ENCODE results near the gene CBARP. TPM values are rescaled to one million over a fixed set of nuclear protein-coding genes. Genes with fewer than 3 reads are reported as not detected.

The CBARP gene
- total RNA-seq, 1 donor from 2014 or later: 1.2 TPM

DNA sequence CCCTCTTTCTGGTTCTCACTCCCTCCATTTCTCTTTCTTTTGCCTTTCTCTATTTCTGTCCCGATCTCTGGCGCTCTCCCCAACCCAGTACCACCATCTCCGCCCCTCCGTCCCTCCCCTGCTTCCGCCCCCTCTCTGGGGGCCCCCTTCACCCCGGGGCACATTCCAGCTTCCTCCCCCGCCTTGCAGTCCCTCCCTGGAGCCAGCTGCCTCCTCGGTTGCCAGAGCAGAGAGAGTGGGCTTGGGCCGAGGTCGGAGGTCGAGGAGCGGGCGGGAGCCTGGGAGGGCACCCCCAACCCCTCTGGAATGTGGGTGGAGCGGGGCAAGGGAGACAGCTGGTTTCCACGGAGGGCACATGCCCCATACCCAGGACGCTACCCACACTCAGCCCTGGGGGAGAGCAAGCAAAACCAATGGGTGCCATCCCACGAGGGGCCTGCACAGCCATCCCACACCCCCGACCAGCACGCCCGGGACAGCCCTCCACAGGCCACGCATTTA is 24.9 kb upstream of the CBARP start:
- Histone ChIP-seq H3F3A (ENCODE audit: low read depth) (peaks cover 65% of the 10 kb centered on the region), H3K36me3 (no peaks in the 10 kb centered on the region), H3K27me3 (peaks cover 7% of the 10 kb centered on the region), H3K4me1 (peaks cover 65% of the 10 kb centered on the region), H3K27ac (no peak overlapping the region), H3K79me2 (ENCODE audit: low read depth) (peaks cover 12% of the 10 kb centered on the region), H3K9ac (no peak overlapping the region), H2AFZ (replicated peaks) (no peak overlapping the region), H3K9me3 (ENCODE audit: low read depth) (no peaks in the 10 kb centered on the region), H3K4me3 (peak overlapping the region; percentile 73), H4K20me1 (ENCODE audit: low read depth) (peaks cover 29% of the 10 kb centered on the region), H3K4me2 (peak overlapping the region; percentile 91)
- Mint-ChIP-seq H3K4me1 (peaks cover 70% of the 10 kb centered on the region), H3K36me3 (peaks cover 1% of the 10 kb centered on the region), H3K27me3 (ENCODE audit: insufficient read depth, low read depth) (peaks cover 13% of the 10 kb centered on the region), H3K4me3 (peak overlapping the region; percentile 43), H3K9me3 (no peaks in the 10 kb centered on the region), H3K27ac (no peak overlapping the region)
- DNase-seq (ENCODE audit: low spot score): peak; percentile 55
- no peak for TF ChIP-seq EZH2 (IDR thresholded peaks at IDR 0.05)
- TF ChIP-seq EZH2phosphoT487 (IDR thresholded peaks at IDR 0.05): no peak
- TF ChIP-seq, protein P1, sequence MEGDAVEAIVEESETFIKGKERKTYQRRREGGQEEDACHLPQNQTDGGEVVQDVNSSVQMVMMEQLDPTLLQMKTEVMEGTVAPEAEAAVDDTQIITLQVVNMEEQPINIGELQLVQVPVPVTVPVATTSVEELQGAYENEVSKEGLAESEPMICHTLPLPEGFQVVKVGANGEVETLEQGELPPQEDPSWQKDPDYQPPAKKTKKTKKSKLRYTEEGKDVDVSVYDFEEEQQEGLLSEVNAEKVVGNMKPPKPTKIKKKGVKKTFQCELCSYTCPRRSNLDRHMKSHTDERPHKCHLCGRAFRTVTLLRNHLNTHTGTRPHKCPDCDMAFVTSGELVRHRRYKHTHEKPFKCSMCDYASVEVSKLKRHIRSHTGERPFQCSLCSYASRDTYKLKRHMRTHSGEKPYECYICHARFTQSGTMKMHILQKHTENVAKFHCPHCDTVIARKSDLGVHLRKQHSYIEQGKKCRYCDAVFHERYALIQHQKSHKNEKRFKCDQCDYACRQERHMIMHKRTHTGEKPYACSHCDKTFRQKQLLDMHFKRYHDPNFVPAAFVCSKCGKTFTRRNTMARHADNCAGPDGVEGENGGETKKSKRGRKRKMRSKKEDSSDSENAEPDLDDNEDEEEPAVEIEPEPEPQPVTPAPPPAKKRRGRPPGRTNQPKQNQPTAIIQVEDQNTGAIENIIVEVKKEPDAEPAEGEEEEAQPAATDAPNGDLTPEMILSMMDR (IDR thresholded peaks at IDR 0.05): no peak

- peaks cover 12% of the 10 kb centered on the region for H3K27me3 Mint-ChIP-seq (ENCODE audit: insufficient read depth, low read depth)
- no peak overlapping the region for H3K27ac ChIP-seq
- peaks cover 58% of the 10 kb centered on the region for H3K4me1 ChIP-seq
- TF ChIP-seq, protein P1 (IDR thresholded peaks at IDR 0.05): peak; percentile 2
- TF ChIP-seq EZH2phosphoT487 (IDR thresholded peaks at IDR 0.05): no peak
- peak overlapping the region; percentile 79 for H3K27ac Mint-ChIP-seq
- no peaks in the 10 kb centered on the region for H3K36me3 ChIP-seq
- H3K9me3 Mint-ChIP-seq: no peaks in the 10 kb centered on the region
- H3K4me1 Mint-ChIP-seq: peaks cover 67% of the 10 kb centered on the region
- H3K36me3 Mint-ChIP-seq: peaks cover 5% of the 10 kb centered on the region
- peaks cover 36% of the 10 kb centered on the region for H4K20me1 ChIP-seq (ENCODE audit: low read depth)
- H3K79me2 ChIP-seq (ENCODE audit: low read depth): peaks cover 18% of the 10 kb centered on the region
- H3K9ac ChIP-seq: no peak overlapping the region
- DNase-seq (ENCODE audit: low spot score): peak; percentile 23
- H3K4me3 ChIP-seq: peak overlapping the region; percentile 73
- H3K4me2 ChIP-seq: peak overlapping the region; percentile 91
- H3K4me3 Mint-ChIP-seq: peak overlapping the region; percentile 88
- H2AFZ ChIP-seq (replicated peaks): no peak overlapping the region
- peaks cover under 1% of the 10 kb centered on the region for H3K27me3 ChIP-seq
- no peaks in the 10 kb centered on the region for H3K9me3 ChIP-seq (ENCODE audit: low read depth)
- peaks cover 71% of the 10 kb centered on the region for H3F3A ChIP-seq (ENCODE audit: low read depth)
Measured at GRCh38 chr19:1261798-1262622, 24.2 kb upstream of the CBARP start.

DNA sequence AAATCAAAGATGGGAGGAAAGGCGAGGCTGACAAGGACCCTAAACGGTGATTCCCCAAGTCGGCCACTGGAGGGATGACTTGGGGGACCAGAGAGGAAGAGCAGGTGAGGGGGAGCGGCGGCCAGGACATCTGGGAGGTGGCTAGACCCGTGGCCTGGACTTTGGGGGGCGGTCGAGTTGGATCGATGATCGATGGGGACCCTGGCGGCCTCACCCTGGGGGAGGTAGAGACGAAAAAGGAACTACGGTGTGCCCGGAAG is 23.7 kb upstream of the CBARP start:
- peak overlapping the region; percentile 91 for H3K4me2 ChIP-seq
- DNase-seq (ENCODE audit: low spot score): peak; percentile 81
- peak overlapping the region; percentile 8 for H2AFZ ChIP-seq (replicated peaks)
- H3K4me3 ChIP-seq: peak overlapping the region; percentile 73
- peaks cover 58% of the 10 kb centered on the region for H3K4me1 ChIP-seq
- H3K9me3 ChIP-seq (ENCODE audit: low read depth): no peaks in the 10 kb centered on the region
- H3K27ac ChIP-seq: no peak overlapping the region
- peaks cover 22% of the 10 kb centered on the region for H3K79me2 ChIP-seq (ENCODE audit: low read depth)
- Mint-ChIP-seq H3K4me1 (peaks cover 67% of the 10 kb centered on the region), H3K27me3 (ENCODE audit: insufficient read depth, low read depth) (peaks cover 12% of the 10 kb centered on the region), H3K36me3 (peaks cover 5% of the 10 kb centered on the region), H3K9me3 (no peaks in the 10 kb centered on the region), H3K4me3 (peak overlapping the region; percentile 88), H3K27ac (peak overlapping the region; percentile 79)
- TF ChIP-seq, protein P1 (IDR thresholded peaks at IDR 0.05): peak; percentile 48
- TF ChIP-seq EZH2 (IDR thresholded peaks at IDR 0.05): no peak
- no peak overlapping the region for H3K9ac ChIP-seq
- H3K27me3 ChIP-seq: no peaks in the 10 kb centered on the region
- peaks cover 74% of the 10 kb centered on the region for H3F3A ChIP-seq (ENCODE audit: low read depth)
- H3K36me3 ChIP-seq: no peaks in the 10 kb centered on the region
- H4K20me1 ChIP-seq (ENCODE audit: low read depth): peaks cover 41% of the 10 kb centered on the region
